Astrocyte (in vitro differentiated cells and primary cell): Measurements from ENCODE around the gene TRIM59.

Experiments
- CTCF ChIP-seq: IDR thresholded peaks from 2 replicates; pipeline ENCODE4 v1.5.1; 2011; ENCODE audit warnings: low read depth, mild to moderate bottlenecking, inconsistent platforms, low read length, moderate library complexity; ENCODE audit not compliant: insufficient read depth
- EZH2 ChIP-seq: IDR thresholded peaks from 2 replicates; pipeline ENCODE4 v1.6.1; 2012; ENCODE audit warnings: mild to moderate bottlenecking, low read length, inconsistent platforms; ENCODE audit not compliant: insufficient read depth

GRCh38 chr3:160475153-160475552, 25.6 kb upstream of the TRIM59 start:
- TF ChIP-seq CTCF, result no peak
- no peak for TF ChIP-seq EZH2
